ENCODE measurements around the gene PTCH2.
"Not testable (repeated sequence)": the region's sequence is repeated elsewhere in the genome, so short reads cannot be mapped to it uniquely, and the experiment has no call there.

The PTCH2 gene

DNA sequence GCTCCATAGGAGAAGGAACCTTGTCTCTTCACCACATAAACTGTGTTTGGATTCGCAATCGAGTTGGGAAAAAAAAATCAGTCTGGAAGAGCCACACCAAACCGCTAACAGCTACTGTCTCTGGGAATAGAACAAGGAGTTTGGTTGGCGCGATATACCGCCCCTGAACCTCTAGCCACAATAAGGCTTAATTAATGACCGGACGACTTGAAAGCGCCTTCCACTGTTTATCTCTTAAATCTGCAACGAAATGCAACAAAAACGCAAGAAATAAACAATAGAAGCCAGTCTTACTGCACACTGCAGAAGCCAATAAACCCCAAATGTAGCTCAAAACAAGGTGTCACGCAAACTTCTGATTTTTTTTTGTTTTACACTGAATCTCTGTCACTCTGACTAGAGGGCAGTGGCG lies 23.9 kb downstream of the PTCH2 start:
- no peak for DNase-seq (ENCODE audit: low read depth)

DNA sequence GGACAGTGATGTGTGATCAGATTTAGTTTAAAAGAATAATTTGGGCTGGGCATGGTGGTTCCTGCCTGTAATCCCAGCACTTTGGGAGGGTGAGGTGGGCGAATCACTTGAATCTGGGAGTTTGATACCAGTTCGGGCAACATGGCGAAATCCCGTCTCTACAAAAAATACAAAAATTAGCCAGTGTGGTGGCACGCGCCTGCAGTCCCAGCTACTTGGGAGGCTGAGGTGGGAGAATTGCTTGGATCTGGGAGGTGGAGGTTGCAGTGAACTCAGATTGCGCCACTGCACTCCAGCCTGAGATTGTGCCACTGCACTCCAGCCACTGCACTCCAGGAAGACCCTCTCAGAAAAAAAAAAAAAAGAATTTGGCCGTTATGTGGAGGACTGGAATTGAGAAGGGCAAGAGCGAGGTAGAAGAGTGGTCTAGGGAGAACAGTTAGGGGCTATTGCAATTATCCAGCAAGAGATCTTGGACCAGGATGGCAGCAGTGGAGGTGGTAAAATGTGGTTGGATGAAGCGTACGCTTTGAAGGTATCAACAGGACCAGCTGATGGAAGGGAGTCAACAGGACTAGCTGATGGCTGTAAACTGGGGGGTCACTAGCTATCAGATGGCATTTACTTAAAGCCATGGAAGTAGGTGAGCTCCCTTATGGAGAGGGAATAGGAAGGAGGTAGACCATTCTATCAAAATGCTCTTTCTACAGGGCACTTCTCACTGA lies 25.1 kb downstream of the PTCH2 start:
- no peak for DNase-seq (ENCODE audit: low read depth)

DNA sequence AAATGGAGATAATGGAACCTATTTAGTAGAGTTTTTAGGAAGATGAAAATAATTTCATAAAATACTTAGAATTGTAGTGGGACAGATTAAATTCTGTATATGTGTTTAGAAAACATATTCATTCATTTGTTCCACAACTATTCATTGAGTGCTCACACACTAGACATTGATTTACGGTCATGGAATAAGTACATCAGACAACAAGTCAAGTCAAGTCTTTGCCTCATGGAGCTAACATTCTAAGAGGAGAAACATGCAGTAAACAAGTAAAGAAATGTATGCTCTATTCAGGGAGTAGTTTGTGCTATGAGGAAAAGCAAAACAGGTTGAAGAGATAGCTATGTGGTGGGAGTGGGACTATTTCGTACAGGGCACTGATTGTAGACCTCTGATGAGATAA lies 25.7 kb downstream of the PTCH2 start:
- no peak for DNase-seq (ENCODE audit: low read depth)

DNA sequence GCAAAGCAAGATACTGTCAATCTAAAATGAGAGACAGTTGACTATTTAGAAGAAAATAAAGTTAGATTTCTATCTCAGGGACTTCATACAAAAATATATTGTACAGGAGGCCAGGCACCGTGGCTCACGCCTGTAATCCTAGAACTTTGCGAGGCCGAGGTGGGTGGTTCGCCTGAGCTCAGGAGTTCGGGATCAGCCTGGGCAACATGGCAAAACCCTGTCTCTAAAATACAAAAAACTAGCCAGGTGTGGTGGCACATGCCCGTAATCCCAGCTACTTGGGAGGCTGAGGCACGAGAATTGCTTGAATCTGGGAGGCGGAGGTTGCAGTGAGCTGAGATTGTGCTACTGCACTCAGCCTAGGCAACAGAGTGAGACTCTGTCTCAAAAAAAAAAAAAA lies 27.1 kb downstream of the PTCH2 start:
- not testable (repeated sequence) for DNase-seq (ENCODE audit: low read depth)

DNA sequence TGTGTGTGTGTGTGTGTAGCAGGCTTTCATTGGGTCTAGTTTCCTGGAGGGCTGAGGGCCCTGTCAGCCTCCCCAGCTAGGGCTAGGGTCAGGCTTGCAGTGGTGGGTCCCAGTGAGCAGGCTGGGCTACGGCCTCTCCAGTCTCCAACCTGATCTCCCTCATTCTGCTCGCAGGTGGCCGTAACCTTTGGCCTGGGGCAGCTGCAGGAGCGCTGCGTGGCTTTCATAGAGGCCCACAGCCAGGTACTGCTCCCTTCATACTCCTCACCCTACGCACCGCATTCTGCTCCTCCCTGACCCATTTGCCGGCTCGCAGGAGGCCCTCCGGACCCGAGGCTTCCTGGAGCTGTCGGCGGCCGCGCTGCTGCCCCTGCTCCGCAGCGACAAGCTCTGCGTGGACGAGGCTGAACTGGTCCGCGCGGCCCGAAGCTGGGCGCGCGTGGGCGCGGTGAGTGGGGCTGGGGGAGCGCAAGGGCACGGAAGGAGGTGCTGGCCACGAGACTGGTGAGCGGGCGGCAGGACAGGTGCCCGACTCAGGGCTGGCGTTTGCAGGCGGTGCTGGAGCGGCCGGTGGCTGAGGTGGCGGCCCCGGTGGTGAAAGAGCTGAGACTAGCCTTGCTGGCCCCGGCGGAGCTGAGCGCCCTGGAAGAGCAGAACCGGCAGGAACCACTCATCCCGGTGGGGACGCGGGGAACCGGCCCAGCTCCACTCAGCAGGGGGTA lies 30.1 kb downstream of the PTCH2 start:
- no peak for DNase-seq (ENCODE audit: low read depth)

GRCh38 chr1:44811234-44811633 lies 31.8 kb downstream of the PTCH2 start:
- no peak for DNase-seq (ENCODE audit: low read depth)

- DNase-seq (ENCODE audit: low read depth): not testable (repeated sequence)
These were observed 32.3 kb downstream of the PTCH2 start for GRCh38 chr1:44810762-44811105.

DNA sequence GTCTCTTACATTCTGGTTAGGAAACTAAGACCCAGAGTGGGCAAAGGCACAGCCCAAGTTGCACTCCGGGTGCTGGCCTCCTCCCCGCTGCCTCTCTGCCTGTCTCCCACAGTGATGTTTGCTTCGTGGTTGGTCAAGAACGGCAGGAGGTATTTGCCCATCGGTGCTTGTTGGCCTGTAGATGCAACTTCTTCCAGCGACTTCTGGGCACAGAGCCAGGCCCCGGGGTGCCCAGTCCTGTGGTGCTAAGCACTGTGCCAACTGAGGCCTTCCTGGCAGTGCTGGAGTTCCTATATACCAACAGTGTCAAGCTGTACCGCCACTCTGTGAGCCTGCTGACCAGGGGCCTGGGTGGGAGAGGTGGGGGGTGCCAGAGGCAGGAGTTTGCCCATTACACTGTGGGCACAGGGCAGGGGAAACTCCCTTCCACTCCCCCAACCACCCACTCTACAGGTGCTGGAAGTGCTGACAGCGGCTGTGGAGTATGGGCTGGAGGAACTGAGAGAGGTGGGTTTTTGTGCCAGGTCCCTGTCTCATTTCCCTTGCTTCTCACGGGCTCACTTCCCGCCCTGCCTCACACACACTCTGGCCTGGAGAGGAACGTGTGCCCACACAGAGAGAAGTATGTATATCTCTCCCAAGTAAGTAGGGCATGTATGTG lies 32.8 kb downstream of the PTCH2 start:
- no peak for DNase-seq (ENCODE audit: low read depth)

DNA sequence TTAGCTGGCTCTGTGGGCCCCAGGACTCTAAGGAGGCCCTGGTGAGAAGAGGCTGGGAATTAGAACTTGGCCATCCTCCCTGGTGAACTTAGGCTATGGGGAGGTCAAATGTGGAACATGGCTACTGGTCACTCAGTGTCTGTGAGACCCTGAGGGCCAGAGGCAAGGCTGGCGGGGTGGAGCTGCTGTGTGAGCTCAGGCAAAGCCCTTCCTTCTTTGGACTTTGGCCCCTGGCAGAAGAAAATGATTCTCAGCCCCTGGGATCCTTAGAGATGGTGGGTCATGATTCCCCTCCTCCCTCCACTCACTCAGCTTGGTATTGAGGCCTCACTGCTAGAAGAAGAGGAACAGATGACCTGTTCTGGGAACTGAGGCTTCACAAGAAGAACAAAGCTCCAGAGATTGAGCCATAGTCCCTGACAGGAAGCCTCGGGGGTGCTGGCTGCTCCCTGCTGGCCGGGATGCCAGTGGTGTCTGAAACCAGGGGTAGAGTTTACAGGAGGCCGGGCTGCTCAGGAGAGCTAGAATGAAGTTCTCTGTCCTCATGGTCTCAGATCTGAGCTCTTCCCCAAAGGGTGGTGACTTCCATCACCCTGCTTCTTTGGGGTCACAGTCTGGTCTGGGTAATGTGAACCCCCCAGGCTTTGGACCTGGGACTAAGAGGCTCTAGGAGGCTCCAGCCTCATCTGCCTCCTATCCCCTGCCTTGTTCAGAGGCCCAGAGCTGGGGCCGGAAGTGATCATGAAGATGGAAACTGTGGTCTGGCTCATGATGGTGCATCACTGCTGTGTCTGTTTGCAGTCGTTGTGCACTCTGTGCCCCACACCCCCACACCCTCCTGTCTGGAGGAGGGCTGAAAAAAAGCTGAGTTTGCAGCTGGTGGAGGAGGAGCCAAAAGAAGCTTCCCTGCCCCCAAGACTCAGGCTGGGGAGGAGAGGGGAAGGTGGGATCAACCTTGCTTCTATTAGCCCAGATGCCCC lies 33.8 kb downstream of the PTCH2 start:
- DNase-seq (ENCODE audit: low read depth): peak; percentile 59

- DNase-seq (ENCODE audit: low read depth): peak; percentile 58
These were observed 34.8 kb downstream of the PTCH2 start, which contains the start of gene BTBD19 for GRCh38 chr1:44808063-44808937. TSS of gene BTBD19 (plus strand) at chr1:44808523. CDS start at chr1:44808821, 298 bp downstream.

- DNase-seq (ENCODE audit: low read depth): peak; percentile 98
These were observed 35.5 kb downstream of the PTCH2 start for GRCh38 chr1:44807364-44808062.

DNA sequence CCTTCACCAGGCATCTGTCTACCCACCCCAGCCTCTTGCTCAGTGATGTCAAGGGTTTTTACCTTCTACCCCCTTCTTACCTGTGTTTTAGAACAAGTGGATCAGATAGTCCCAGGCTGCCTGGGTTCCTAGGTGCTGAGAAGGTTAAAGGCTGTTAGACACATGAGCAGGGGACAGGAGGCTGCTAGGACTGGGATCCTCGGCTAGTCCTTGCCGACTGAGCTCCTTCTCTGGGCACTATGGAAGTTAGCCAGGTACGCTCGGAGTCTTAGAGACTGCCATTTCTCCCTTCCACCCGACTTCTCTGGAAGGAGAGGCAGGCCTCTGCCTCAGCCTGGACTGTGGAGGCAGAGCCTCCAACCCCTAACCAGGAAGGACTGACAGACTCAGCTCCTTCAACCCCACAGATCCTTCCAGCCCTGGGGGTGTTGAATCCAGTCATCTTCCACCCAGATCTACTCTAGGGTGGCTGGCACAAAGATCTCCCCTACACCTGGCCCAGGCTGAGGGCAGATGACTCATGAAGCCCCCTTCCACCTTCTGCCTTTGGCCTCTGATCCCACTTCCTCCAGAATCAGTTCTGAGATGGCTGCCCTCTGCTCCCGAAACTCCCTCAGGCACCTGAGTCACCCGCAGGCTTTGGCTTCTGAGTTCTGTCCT lies 36.2 kb downstream of the PTCH2 start, which contains the start of gene DYNLT4:
TSS of gene DYNLT4 (minus strand) at position 648 of the 660 bp plus-strand sequence. CDS start 683 bp downstream, outside the sequence.
- DNase-seq (ENCODE audit: low read depth): no peak

- no peak for DNase-seq (ENCODE audit: low read depth)
These were observed 36.9 kb downstream of the PTCH2 start for GRCh38 chr1:44806025-44806703.

GRCh38 chr1:44805311-44806024 lies 37.6 kb downstream of the PTCH2 start:
- DNase-seq (ENCODE audit: low read depth): no peak

GRCh38 chr1:44803312-44804095 lies 39.5 kb downstream of the PTCH2 start:
- DNase-seq (ENCODE audit: low read depth): no peak

DNA sequence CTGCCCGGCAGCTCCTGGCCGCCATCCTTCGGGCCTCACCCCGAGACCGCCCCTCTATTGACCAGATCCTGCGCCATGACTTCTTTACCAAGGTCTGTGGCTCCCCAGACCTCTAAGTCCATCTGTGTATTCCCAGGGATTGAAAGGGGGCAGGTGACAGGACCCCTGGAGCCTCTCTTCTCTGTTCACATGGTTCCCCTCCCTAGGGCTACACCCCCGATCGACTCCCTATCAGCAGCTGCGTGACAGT lies 40.1 kb downstream of the PTCH2 start:
- no peak for DNase-seq (ENCODE audit: low read depth)

DNA sequence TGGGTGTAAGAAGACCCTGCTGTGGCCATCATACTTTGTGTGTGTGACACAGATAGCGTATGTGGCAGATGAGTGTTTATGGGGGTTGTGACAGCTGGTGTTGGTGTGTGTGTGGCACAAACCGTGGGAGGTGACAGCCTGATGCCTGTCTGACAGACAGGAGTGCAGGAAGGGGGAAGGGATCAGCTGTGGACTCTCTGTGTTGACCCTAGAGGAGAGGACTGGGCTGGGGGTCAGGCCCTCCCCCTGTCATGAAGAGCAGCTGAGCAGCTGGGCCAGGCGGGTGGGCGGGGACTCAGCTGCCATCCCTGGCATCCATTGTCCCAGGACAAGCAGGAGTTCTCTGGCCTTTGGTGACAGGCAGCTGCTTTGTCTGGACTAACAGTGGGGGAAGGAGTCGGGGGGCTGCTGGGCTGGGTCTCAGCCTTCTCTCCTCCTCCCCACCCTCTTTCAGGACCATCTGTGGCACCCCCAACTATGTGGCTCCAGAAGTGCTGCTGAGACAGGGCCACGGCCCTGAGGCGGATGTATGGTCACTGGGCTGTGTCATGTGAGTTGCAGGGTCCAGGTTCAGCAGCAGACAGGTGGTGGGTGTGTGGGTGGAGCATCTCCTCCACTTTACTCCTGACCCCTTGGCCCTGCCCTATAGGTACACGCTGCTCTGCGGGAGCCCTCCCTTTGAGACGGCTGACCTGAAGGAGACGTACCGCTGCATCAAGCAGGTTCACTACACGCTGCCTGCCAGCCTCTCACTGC lies 40.6 kb downstream of the PTCH2 start:
- DNase-seq (ENCODE audit: low read depth): no peak

All from non-pigmented ciliary epithelial cell (primary cell).